Measurements from ENCODE around the gene VIM.
"Not testable (repeated sequence)": the region's sequence is repeated elsewhere in the genome, so short reads cannot be mapped to it uniquely, and the experiment has no call there.

VIM gene

DNA sequence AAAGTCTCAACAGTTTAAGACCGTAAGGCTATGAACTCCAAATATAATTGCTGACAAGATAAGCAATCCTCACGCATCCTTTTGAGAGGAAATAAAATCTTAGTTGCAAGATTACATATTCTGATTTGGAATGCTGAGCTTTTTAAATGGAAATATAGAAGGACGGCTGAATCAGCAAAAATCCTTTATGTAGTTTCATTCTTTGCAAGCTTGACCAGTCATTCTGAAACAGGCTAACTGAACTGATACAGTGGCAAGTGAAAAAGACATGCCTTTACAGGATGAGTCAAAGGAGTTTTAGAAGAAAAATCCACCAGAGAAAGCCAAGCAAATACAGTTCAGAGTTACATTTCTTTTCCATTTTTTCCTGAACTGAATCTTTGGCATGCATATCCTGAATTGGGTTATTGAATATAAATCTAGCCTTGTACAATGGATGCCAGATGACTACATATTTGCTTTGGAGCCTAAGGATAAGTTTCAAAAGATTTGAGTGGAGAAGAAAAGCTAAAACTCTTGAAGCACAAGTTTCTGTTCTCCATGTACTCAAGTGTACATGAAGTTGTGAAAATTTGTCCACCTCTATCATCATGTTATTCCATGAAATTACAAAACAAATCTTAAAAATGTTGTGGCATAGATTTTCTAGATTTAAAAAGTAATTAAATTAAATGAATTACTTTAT is 4.4 kb downstream of the VIM start:
- DNase-seq (ENCODE audit: low spot score) = no peak

DNA sequence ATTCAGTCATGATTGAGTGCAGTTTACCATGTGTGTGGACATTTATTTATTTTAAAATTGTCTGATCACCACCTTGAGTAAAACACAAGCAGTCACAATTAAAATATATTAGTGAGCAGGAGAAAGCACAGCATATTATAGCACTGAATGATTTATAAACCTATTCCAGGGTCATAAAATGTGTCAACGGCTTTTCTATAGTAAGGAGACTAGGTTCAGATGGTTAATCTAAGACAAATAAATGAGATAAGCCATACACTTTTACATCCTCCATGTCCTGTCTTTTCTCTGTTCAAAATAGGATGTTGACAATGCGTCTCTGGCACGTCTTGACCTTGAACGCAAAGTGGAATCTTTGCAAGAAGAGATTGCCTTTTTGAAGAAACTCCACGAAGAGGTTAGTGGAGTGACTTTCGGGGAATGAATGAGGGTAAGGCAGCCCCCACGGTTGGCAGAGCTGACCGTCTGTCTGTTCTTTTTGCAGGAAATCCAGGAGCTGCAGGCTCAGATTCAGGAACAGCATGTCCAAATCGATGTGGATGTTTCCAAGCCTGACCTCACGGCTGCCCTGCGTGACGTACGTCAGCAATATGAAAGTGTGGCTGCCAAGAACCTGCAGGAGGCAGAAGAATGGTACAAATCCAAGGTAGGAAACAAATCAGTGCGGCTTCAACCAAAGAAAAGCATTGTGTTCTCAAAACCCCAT is 5.4 kb downstream of the VIM start:
- DNase-seq (ENCODE audit: low spot score) = no peak

- DNase-seq (ENCODE audit: low spot score) = no peak
Measured at GRCh38 chr10:17234431-17234945, 6.4 kb downstream of the VIM start.

DNA sequence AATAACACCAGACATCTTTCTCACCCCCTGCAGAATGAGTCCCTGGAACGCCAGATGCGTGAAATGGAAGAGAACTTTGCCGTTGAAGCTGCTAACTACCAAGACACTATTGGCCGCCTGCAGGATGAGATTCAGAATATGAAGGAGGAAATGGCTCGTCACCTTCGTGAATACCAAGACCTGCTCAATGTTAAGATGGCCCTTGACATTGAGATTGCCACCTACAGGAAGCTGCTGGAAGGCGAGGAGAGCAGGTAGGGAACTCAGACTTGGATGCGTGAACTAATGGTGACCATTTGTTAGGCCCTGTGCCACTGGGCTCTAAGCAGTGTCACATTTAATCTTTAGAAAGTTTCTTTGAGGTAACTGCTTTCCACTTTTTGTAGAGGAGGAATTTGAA is 7.1 kb downstream of the VIM start:
- peak; percentile 24 for DNase-seq (ENCODE audit: low spot score)

DNA sequence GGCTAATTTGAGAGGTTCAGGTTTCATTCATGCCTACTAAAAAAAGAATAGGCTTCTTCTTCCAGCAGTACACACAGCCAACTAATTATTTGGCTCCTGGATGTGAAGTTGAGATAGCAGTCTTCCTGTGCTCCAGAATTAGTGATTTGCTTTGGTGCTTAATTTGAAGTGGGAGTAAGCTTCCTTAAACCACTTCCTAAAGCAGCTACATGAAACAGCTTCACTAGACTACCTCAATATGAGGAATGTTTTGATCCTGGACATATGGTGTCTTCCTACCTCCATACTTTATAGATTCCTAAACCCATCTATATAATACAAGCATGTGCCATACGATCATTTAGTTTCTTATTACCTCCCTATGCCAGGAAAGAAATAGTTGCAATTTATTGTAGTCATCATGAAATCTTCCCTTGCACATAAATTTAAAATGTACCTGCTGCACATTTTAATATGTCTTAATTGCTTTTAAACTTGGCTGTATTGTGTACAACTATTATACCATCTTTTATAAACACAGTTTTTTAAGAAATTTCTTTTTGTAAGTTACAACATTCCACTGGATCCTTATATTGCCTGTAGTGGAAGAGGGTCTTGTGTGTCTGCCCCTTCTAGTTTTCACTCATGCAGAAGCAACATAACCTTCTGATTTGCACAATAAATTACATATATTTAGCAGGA is 8.6 kb downstream of the VIM start:
- DNase-seq (ENCODE audit: low spot score) = no peak

- no peak for DNase-seq (ENCODE audit: low spot score)
Measured at GRCh38 chr10:17237149-17237527, 9.1 kb downstream of the VIM start.

GRCh38 chr10:17237915-17238444 is 9.9 kb downstream of the VIM start:
- peak; percentile 22 for DNase-seq (ENCODE audit: low spot score)

GRCh38 chr10:17238445-17239291 is 10.6 kb downstream of the VIM start:
- DNase-seq (ENCODE audit: low spot score) = peak; percentile 58

GRCh38 chr10:17239345-17240085 is 11.5 kb downstream of the VIM start:
- no peak for DNase-seq (ENCODE audit: low spot score)

- DNase-seq (ENCODE audit: low spot score) = no peak
Measured at GRCh38 chr10:17240096-17240495, 12.1 kb downstream of the VIM start.

- no peak for DNase-seq (ENCODE audit: low spot score)
Measured at GRCh38 chr10:17240616-17241015, 12.6 kb downstream of the VIM start.

- DNase-seq (ENCODE audit: low spot score) = no peak
Measured at GRCh38 chr10:17241611-17242333, 13.7 kb downstream of the VIM start.

- no peak for DNase-seq (ENCODE audit: low spot score)
Measured at GRCh38 chr10:17244700-17245365, 16.8 kb downstream of the VIM start.

DNA sequence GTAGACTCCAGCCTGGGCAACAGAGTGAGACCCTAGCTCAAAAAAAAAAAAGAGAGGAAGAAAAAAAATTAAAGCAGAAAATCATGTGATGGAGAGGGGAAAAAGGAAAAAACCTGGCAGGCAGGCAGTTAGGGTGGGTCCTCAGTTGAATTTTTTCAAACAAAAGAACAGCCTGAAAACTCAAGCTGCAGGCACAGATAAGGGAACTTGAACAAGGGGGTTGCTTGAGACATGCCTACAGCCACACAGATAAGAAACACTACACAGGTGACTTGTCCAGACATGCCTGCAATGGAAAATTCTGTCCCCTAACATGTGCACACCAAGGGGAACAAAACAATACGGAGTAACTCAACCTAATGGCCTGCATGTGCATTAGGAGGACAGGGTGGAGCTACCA is 19.2 kb downstream of the VIM start:
- no peak for DNase-seq (ENCODE audit: low spot score)

- no peak for DNase-seq (ENCODE audit: low spot score)
Measured at GRCh38 chr10:17248964-17249363, 20.9 kb downstream of the VIM start.

DNA sequence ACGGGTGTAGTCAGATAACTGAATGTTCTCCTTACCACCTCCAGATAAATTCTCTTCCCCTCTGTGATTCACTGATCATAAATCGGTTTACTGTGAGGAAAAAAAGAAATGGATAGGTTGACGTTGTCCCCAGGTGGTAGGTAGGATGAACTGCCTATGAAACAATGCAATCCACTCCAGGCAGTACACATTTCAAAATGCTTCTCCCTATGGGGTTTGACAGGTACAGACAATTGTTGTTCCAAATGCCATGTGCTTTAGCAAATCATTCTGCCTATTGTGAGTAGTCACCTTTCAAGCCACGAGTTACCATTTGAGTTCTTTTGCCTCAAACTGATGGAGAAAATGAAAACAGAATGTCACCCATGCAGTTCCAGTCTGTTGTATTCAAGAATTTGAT is 21.8 kb downstream of the VIM start:
- DNase-seq (ENCODE audit: low spot score) = peak; percentile 22

DNA sequence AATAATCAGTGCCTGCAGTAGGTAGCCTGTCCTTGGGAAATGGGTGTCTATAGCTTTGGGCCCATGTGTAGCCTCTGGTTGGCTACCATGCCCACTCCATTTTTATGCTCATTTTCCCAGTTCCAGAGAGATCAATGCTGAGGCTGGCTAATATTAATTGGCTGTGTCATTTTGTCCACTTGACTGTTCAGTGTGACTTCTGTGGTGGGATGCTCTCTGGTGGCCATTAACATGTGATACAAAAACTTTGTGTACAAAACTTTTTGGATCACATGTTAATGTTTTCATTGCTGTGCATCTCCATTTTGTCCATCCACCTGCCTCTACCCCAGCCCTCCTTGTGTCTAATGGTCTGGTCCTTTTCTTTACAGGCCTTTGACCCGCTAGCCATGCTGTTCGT is 22.7 kb downstream of the VIM start:
- no peak for DNase-seq (ENCODE audit: low spot score)

GRCh38 chr10:17254543-17255050 is 26.6 kb downstream of the VIM start:
- DNase-seq (ENCODE audit: low spot score) = not testable (repeated sequence)

DNA sequence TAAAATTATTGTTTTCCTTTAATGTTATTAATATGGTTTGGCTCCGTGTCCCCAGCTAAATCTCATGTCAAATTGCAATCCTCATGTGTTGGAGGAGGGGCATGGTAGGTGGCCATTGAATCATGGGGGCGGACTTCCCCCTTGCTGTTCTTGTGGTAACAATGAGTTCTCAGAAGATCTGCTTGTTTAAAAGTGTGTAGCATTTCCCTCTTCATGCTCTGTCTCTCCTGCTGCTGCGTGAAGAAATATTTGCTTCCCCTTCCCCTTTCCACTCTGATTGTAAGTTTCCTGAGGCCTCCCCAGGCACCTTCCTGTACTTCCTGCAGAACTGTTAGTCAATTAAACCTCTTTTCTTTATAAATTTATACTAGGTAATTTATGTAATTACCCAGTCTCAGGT is 27.5 kb downstream of the VIM start:
- no peak for DNase-seq (ENCODE audit: low spot score)

GRCh38 chr10:17256051-17256450 is 28.0 kb downstream of the VIM start:
- DNase-seq (ENCODE audit: low spot score) = no peak
